Melanocyte of skin (primary cell): ENCODE results near the gene KIF11. TPM values are rescaled to one million over a fixed set of nuclear protein-coding genes. Genes with fewer than 3 reads are reported as not detected.

Experiments
- small RNA-seq, 2 donors: library from RNA; depleted of rRNA; stranded (forward); fragments of <200 nt; gene quantifications; one replicate each; pipeline ENCODE3, GENCODE V24; 2012
- total RNA-seq, 2 donors: library from RNA; depleted of rRNA; stranded (reverse); fragments of >200 nt; gene quantifications; 2 replicates each; pipeline ENCODE4 v1.2.3, GENCODE V29; 2012

The KIF11 gene
- 10 to 100 TPM; 15.1 to 33.6 TPM for total RNA-seq

GRCh38 chr10:92592761-92593618 lies at the start of gene KIF11:
Gene KIF11 (plus strand): TSS chr10:92593130. CDS start chr10:92593376, 246 bp downstream.

GRCh38 chr10:92573798-92574547 lies 19.0 kb upstream of the KIF11 start, which contains the start of gene IDE:
Gene IDE (minus strand): TSS chr10:92574093. CDS start chr10:92574019, 74 bp downstream.

GRCh38 chr10:92689663-92690210 lies 96.8 kb downstream of the KIF11 start, which contains the start of gene HHEX:
Gene HHEX (plus strand): TSS chr10:92689955. CDS start chr10:92689987, 32 bp downstream.

Small RNAs within 50 kb of the gene (small RNA-seq; reads per million reads assigned to genes)
- 0 reads per million in 2 donors for gene RN7SL644P

Other genes with a start within 250 kb of the KIF11 start
- gene IDE, start 19.0 kb upstream of the KIF11 start, total RNA-seq, result 10 to 100 TPM; 26.8 to 34.3 TPM
- gene HHEX, start 96.8 kb downstream of the KIF11 start, total RNA-seq, result 1 to 10 TPM in 1 of 2 donors, under 1 TPM in 1; 0.69 to 9.0 TPM